ENCODE data around the gene SSBP4.
A peak's percentile ranks its signal among the peaks of the same experiment; 100 is the strongest.

The SSBP4 gene

DNA sequence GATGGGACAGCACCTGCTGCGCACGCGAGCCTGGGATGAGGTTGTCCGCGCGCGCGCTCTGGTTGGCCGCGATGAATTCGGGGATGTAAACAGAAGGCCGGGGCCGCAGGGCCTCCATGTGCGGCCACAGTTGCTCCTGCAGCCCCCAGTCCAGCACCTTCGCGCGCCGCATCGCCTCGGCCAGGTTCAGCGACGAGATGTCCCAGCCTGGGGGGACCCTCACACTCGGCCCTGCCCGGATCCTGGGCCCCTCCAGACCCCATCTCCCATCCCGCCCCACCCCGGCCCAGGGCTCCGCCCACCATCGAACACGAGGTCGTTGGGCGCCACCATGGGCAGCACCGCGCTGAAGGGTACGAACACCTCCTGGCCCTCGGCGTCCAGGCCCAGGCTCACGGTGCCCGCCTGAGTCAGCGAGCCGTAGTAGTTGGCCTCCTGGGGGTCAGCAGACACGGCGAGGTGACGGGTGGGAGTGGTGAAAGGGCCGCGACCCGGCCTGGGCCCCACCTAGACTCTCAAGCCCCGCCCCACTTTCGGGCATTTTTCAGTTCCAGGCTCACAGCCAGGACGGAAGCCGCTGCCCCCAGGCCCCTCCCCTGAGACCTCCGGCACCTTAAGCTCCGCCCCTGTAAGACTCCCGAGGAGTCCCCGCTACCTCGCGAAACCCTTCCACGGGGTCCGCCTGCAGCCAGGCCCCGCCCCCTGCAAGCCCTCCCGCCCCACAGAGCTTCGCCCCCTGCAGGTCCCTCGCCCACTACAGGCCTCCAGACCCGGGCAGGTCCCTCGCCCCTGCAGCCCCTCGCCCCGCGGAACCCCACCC is 17.7 kb downstream of the SSBP4 start:
- peak overlapping the region; percentile 73 for H3K4me3 ChIP-seq (ENCODE audit: low read length)
- H3K9me3 ChIP-seq (ENCODE audit: control insufficient read depth, insufficient read depth, low read length): no peaks in the 10 kb centered on the region
- H3K27ac ChIP-seq (ENCODE audit: low read depth, low read length): no peak overlapping the region
- H3K27me3 ChIP-seq (ENCODE audit: control insufficient read depth, low read length): no peaks in the 10 kb centered on the region
- TF ChIP-seq, protein P1, sequence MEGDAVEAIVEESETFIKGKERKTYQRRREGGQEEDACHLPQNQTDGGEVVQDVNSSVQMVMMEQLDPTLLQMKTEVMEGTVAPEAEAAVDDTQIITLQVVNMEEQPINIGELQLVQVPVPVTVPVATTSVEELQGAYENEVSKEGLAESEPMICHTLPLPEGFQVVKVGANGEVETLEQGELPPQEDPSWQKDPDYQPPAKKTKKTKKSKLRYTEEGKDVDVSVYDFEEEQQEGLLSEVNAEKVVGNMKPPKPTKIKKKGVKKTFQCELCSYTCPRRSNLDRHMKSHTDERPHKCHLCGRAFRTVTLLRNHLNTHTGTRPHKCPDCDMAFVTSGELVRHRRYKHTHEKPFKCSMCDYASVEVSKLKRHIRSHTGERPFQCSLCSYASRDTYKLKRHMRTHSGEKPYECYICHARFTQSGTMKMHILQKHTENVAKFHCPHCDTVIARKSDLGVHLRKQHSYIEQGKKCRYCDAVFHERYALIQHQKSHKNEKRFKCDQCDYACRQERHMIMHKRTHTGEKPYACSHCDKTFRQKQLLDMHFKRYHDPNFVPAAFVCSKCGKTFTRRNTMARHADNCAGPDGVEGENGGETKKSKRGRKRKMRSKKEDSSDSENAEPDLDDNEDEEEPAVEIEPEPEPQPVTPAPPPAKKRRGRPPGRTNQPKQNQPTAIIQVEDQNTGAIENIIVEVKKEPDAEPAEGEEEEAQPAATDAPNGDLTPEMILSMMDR (IDR thresholded peaks at IDR 0.05; ENCODE audit: low read depth, low read length, poor library complexity, severe bottlenecking): no peak
- no peak for TF ChIP-seq EZH2phosphoT487 (IDR thresholded peaks at IDR 0.05; ENCODE audit: borderline replicate concordance, low read length)
- no peaks in the 10 kb centered on the region for H3K79me2 ChIP-seq (ENCODE audit: control insufficient read depth, low read length)
- peaks cover 38% of the 10 kb centered on the region for H3K4me1 ChIP-seq (ENCODE audit: control insufficient read depth, low read length)
- H3F3A ChIP-seq (ENCODE audit: control insufficient read depth, insufficient read depth): peaks cover 12% of the 10 kb centered on the region; the same call in 1 of the 2 replicates
- H3K36me3 ChIP-seq (ENCODE audit: control insufficient read depth, low read length): peaks cover 16% of the 10 kb centered on the region
- H3K9me2 ChIP-seq (replicated peaks; ENCODE audit: control insufficient read depth, low read length): no peaks in the 10 kb centered on the region
- no peaks in the 10 kb centered on the region for H4K20me1 ChIP-seq (ENCODE audit: control insufficient read depth, insufficient read depth, low read depth, low read length)
- peak overlapping the region; percentile 97 for H3K4me2 ChIP-seq (ENCODE audit: low read length)

DNA sequence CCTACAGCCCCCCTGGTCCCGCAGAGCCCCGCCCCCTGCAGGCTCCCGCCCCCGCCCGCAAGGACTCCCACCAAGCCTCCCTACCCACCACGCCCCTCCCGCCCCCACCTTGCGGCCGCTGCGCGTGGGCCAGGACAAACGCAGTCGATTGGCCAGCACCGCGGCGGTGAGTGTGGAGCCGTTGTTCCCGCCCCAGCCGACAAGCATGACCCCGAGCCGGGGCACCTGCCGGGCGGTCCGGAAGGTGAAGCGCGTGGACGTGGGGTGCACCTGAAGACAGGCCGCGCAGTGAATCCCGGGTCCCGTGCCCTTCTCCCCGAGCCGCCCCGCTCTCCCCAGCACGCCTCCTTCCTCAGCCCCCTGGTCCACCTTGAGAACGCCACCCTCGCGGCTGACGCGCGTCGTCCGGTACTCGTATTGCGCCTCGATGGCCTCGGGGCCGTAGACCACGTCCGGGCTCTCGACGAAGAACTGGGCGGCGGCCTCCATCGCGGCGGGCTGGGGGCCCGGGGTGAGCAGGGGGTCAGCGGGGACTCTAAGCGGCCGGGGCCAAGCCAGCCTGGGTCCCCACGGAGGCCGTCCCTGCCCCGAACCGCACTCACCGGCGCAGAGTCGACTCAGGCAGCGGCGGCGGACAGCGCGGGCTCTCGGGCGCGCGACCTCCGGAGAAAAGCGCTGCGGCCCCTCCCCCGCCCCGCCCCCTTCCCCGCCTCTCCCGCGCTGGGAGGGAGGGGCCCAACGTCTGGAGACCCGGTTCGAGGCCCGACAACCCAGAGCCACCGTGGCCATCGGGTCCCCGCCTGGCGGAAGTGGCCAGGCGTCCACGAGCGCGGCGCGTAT is 18.5 kb downstream of the SSBP4 start, which contains the start of gene ISYNA1:
Gene ISYNA1 (minus strand): TSS at position 643 of the 840 bp plus-strand sequence. CDS start 154 bp downstream, at position 489.
- Histone ChIP-seq H3K4me2 (ENCODE audit: low read length) (peak within 1 kb of the TSS; percentile 97), H4K20me1 (ENCODE audit: control insufficient read depth, insufficient read depth, low read depth, low read length) (no peaks in the 10 kb centered on the region), H3K4me3 (ENCODE audit: low read length) (peak within 1 kb of the TSS; percentile 73), H3K27ac (ENCODE audit: low read depth, low read length) (no peak within 1 kb of the TSS), H3F3A (ENCODE audit: control insufficient read depth, insufficient read depth) (peaks cover 12% of the 10 kb centered on the region; the same call in 1 of the 2 replicates), H3K4me1 (ENCODE audit: control insufficient read depth, low read length) (peaks cover 30% of the 10 kb centered on the region), H3K9me3 (ENCODE audit: control insufficient read depth, insufficient read depth, low read length) (no peaks in the 10 kb centered on the region), H3K9me2 (replicated peaks; ENCODE audit: control insufficient read depth, low read length) (no peaks in the 10 kb centered on the region), H3K79me2 (ENCODE audit: control insufficient read depth, low read length) (no peaks in the 10 kb centered on the region), H3K27me3 (ENCODE audit: control insufficient read depth, low read length) (no peaks in the 10 kb centered on the region), H3K36me3 (ENCODE audit: control insufficient read depth, low read length) (peaks cover 9% of the 10 kb centered on the region)
- no peak for TF ChIP-seq EZH2phosphoT487 (IDR thresholded peaks at IDR 0.05; ENCODE audit: borderline replicate concordance, low read length)

DNA sequence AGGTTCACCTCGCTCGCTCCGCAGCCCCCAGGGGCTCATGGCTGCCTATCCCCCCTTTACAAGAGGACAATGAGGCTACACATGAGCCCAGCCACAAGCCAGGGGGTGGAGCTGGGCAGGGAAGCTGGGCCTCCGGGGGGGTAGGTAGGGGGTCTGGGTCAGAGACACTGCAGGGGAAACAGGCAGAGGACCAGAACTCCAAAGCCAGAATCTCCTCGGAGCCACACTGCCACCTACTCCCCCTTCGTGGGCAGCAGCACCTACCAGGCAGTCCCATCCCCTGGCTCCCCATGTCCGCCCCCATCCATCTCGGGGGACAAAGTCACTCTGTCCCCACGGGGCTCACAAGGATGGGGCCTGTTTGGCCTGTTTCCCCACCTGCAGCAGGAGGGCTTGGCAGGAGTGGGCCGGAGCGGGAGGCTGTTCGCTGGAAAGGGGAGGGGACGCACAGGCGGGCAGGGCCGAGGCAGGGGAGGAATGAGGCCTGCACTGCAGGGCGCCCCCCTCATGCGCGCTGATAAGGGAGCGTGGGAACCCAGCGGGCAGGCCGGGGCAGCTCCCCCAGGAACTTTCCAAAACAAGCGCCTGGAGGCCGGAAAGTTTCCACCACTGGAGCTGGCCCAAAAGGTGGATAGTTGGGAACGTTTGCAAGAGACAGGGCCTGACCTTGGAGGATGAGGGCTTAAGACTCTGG is 19.3 kb downstream of the SSBP4 start:
- TF ChIP-seq EZH2phosphoT487 (IDR thresholded peaks at IDR 0.05; ENCODE audit: borderline replicate concordance, low read length): no peak
- TF ChIP-seq, protein P1 (IDR thresholded peaks at IDR 0.05; ENCODE audit: low read depth, low read length, poor library complexity, severe bottlenecking): peak; percentile 9
- H3K4me3 ChIP-seq (ENCODE audit: low read length): no peak overlapping the region
- peaks cover 23% of the 10 kb centered on the region for H3K4me1 ChIP-seq (ENCODE audit: control insufficient read depth, low read length)
- no peaks in the 10 kb centered on the region for H4K20me1 ChIP-seq (ENCODE audit: control insufficient read depth, insufficient read depth, low read depth, low read length)
- no peaks in the 10 kb centered on the region for H3K9me3 ChIP-seq (ENCODE audit: control insufficient read depth, insufficient read depth, low read length)
- no peak overlapping the region for H3K27ac ChIP-seq (ENCODE audit: low read depth, low read length)
- peaks cover 12% of the 10 kb centered on the region; the same call in 1 of the 2 replicates for H3F3A ChIP-seq (ENCODE audit: control insufficient read depth, insufficient read depth)
- H3K79me2 ChIP-seq (ENCODE audit: control insufficient read depth, low read length): no peaks in the 10 kb centered on the region
- H3K9me2 ChIP-seq (replicated peaks; ENCODE audit: control insufficient read depth, low read length): no peaks in the 10 kb centered on the region
- H3K4me2 ChIP-seq (ENCODE audit: low read length): peak overlapping the region; percentile 97
- H3K36me3 ChIP-seq (ENCODE audit: control insufficient read depth, low read length): peaks cover 10% of the 10 kb centered on the region; the same call in 1 of the 2 replicates
- H3K27me3 ChIP-seq (ENCODE audit: control insufficient read depth, low read length): no peaks in the 10 kb centered on the region
